HUES48 (cell line): ENCODE data around the gene ZNF280D.

Experiments used
- H3K27ac ChIP-seq: one replicate; pipeline ENCODE4 v1.7.0; 2013; ENCODE audit warnings: low read depth, low read length, inconsistent platforms
- H3K27me3 ChIP-seq: 2 replicates; pipeline ENCODE4 v1.6.1; 2013; ENCODE audit warnings: mild to moderate bottlenecking, low read length; ENCODE audit not compliant: control insufficient read depth, insufficient read depth
- H3K36me3 ChIP-seq: 2 replicates; pipeline ENCODE4 v1.6.1; 2013; ENCODE audit warnings: low read length; ENCODE audit not compliant: control insufficient read depth, insufficient read depth
- H3K4me1 ChIP-seq: 2 replicates; pipeline ENCODE4 v1.6.1; 2013; ENCODE audit warnings: mild to moderate bottlenecking, low read length; ENCODE audit not compliant: control insufficient read depth, insufficient read depth
- H3K4me3 ChIP-seq: 2 replicates; pipeline ENCODE4 v1.5.1; 2013; ENCODE audit warnings: mild to moderate bottlenecking, low read depth, low read length
- H3K9ac ChIP-seq: 2 replicates; pipeline ENCODE4 v1.6.1; 2013; ENCODE audit warnings: mild to moderate bottlenecking, low read depth, low read length, moderate library complexity
- H3K9me3 ChIP-seq: 2 replicates; pipeline ENCODE4 v1.6.1; 2013; ENCODE audit warnings: low read length; ENCODE audit not compliant: control insufficient read depth, insufficient read depth

ZNF280D gene

DNA sequence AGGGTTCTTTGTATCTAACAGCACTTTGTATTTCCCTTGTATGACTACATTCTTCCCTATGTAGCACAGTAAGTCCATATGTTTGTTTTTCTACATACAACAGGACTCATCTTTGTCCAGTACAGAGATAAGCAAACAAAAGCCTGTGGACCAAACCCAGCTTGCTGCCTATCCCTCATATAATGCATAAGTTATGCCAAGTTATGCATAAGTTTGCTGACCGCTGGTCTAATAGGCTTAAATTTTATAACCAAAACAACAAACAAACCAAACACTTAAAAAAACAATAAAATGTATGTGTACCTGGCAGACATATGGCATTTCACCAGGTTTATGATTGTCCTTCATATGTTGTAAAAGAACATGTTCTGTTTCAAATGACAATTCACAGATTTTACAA lies 56.0 kb downstream of the ZNF280D start:
- Histone ChIP-seq H3K27ac (no peak overlapping the region), H3K36me3 (no peaks in the 10 kb centered on the region), H3K9ac (no peak overlapping the region), H3K4me3 (no peak overlapping the region), H3K9me3 (no peaks in the 10 kb centered on the region), H3K4me1 (peaks cover 5% of the 10 kb centered on the region; the same call in 1 of the 2 replicates), H3K27me3 (no peaks in the 10 kb centered on the region)

DNA sequence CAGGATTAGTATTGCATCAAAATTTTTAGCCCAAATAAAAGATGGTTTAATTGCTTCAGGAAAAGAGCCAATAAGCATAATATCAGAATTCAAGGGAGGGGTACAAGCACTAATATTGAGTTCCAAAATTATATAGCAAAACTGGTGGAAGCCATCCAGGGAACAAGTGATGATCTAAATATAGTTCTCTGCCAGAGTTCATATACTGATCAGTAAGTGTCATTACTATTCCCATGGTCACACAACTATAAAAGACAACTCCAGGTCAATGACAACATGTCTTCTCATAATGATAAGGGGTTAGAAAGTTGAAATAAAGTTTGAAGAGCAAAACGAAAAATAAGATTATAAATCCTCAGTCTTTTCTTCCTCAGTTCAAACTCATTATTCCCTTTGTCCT lies 57.4 kb downstream of the ZNF280D start:
- Histone ChIP-seq H3K27me3 (no peaks in the 10 kb centered on the region), H3K4me1 (no peaks in the 10 kb centered on the region), H3K27ac (no peak overlapping the region), H3K36me3 (no peaks in the 10 kb centered on the region), H3K9ac (no peak overlapping the region), H3K9me3 (no peaks in the 10 kb centered on the region), H3K4me3 (no peak overlapping the region)

DNA sequence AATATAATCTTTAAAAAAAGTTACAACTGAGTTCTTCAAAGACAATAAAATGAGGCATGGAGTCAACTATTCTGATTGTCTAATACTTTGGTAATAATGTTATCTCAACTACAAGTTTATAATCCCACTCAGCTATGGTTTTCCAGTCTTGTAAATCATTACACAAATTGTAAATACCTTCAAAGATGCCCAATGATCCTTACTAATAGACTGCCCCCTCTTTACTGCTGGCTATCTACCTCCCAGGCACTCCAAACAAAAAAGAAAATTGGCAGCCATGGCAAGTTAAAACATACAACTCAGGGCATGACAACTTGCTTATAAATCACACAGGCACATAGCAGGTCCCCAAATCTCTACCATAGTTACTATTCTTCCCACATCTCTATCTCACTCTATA lies 58.5 kb downstream of the ZNF280D start:
- Histone ChIP-seq H3K9me3 (no peaks in the 10 kb centered on the region), H3K4me3 (no peak overlapping the region), H3K27me3 (no peaks in the 10 kb centered on the region), H3K4me1 (no peaks in the 10 kb centered on the region), H3K9ac (no peak overlapping the region), H3K27ac (no peak overlapping the region), H3K36me3 (no peaks in the 10 kb centered on the region)

DNA sequence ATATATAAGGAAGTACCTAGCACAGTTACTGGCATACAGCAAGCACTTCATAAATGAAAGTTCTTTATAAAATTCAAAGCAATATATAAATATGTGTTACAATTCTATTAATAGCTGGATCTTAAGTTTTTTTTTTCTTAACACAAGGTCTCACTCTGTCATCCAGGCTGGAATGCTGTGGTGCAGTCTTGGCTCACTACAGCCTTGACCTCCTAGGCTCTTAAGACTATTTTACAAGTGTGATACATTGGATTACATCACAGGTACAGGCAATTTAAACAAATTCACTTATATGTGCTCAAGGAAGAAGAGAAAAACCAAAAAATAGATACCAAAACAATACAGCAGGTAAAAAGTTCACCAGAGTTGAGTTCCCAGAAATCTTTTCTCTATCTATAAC lies 60.6 kb downstream of the ZNF280D start:
- H3K36me3 ChIP-seq, result no peaks in the 10 kb centered on the region

DNA sequence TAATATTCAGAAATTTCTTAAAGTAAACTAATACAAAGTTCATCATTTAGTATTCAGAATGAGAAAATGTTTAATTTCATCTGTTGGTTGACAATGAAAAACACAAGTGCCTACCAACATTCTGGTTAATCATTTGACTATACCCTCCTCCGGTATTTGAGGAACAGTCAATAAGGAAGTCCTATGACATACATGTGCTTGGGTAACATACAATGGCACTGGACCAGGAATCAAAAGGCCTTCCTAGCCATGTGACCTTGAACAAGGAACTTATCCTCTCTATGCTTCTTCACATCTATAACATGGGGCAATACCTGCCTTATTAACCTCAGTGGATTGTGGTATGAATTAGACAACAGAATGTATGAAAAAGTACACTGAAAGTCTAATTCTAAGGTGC lies 65.8 kb downstream of the ZNF280D start:
- no peaks in the 10 kb centered on the region for H3K9me3 ChIP-seq
- no peak overlapping the region for H3K4me3 ChIP-seq
- no peaks in the 10 kb centered on the region for H3K4me1 ChIP-seq
- no peaks in the 10 kb centered on the region; the same call in 1 of the 2 replicates for H3K36me3 ChIP-seq
- H3K27ac ChIP-seq, result no peak overlapping the region
- H3K9ac ChIP-seq, result no peak overlapping the region
- H3K27me3 ChIP-seq, result no peaks in the 10 kb centered on the region

More for the DNA sequence above, 60.6 kb downstream of the ZNF280D start:
- Histone ChIP-seq H3K9ac (no peak overlapping the region), H3K9me3 (no peaks in the 10 kb centered on the region), H3K4me1 (no peaks in the 10 kb centered on the region), H3K4me3 (no peak overlapping the region), H3K27ac (no peak overlapping the region), H3K27me3 (no peaks in the 10 kb centered on the region)

DNA sequence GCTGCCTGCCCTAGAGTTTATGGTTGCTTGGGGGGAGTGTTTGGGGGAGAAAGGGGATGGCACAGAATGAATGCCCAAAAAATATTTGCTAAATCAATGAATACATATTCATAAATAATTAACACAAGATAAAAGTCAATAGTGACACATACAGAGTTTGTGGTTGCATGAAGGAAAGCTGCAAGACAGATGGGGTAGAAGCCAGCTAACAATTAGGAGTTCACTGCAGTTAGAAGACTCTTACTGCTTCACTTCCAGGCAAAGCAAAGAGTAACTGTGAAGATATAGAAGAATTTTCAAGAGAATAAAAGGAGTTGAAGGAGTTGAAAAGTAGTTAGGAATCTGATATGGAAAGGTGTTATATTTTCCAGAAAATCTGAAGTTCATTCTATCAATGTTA lies 72.4 kb downstream of the ZNF280D start:
- no peak overlapping the region for H3K27ac ChIP-seq
- H3K4me3 ChIP-seq, result no peak overlapping the region
- no peaks in the 10 kb centered on the region for H3K27me3 ChIP-seq
- H3K9ac ChIP-seq, result no peak overlapping the region
- no peaks in the 10 kb centered on the region for H3K4me1 ChIP-seq
- no peaks in the 10 kb centered on the region for H3K36me3 ChIP-seq
- no peaks in the 10 kb centered on the region for H3K9me3 ChIP-seq

DNA sequence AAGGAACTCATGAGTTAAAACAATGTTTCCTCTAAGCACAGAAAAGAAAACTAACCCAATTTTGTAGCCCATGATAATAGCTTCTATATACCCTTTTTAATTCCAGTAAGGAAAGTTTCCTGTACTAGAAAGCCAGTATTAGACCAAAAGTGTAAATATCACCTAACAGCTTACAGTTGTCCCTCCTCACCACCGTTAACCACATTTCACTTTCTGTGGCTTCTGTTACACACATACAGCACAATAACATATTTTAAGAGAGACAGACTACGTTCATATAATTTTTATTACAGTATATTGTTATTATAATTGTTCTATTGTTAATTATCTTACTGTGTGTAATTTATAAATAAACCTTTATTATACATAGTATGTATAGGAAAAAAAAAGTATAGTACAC lies 74.1 kb downstream of the ZNF280D start:
- Histone ChIP-seq H3K4me1 (no peaks in the 10 kb centered on the region), H3K9me3 (no peaks in the 10 kb centered on the region), H3K4me3 (no peak overlapping the region), H3K9ac (no peak overlapping the region), H3K27me3 (no peaks in the 10 kb centered on the region), H3K36me3 (no peaks in the 10 kb centered on the region), H3K27ac (no peak overlapping the region)

DNA sequence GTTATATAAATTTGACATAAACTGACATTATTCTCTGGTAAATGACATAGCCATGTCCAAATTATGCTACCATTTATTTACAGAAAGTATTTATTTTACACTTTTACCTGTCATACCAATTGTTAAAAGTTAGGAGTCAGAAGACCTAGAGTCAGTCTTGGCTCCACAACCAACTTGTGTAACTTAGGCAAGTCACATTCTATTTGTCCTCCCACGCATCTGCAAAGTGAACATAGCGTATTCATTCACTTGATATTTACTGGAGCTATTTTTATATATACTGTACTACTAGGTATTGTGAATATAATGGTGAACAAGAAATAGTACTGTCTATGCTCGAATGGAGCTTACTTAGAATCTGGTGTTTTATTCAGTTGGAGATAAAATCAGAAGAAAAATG lies 78.7 kb downstream of the ZNF280D start:
- Histone ChIP-seq H3K4me1 (no peaks in the 10 kb centered on the region), H3K9me3 (no peaks in the 10 kb centered on the region), H3K27ac (no peak overlapping the region), H3K27me3 (no peaks in the 10 kb centered on the region), H3K4me3 (no peak overlapping the region), H3K36me3 (no peaks in the 10 kb centered on the region), H3K9ac (no peak overlapping the region)

DNA sequence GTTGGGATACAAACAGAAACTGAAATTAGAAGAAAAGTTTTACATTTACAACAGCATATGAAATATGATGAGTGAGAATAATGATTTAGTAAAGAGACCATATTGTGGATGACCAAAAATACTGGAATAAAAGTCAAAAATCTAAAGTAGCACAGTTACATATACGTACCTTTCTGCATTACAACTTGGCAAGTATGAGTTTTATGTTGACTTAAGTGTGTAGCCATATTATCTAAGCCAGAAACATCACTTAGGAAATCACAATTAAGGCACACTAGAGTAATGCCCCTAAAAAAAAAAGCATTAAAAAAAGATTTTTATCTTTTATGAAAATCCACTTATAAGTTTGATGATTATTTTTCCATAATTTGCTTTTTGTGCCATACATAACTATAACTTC lies 79.1 kb downstream of the ZNF280D start:
- no peaks in the 10 kb centered on the region for H3K9me3 ChIP-seq
- H3K27me3 ChIP-seq, result no peaks in the 10 kb centered on the region
- H3K4me1 ChIP-seq, result no peaks in the 10 kb centered on the region
- H3K9ac ChIP-seq, result no peak overlapping the region
- no peak overlapping the region for H3K4me3 ChIP-seq
- no peak overlapping the region for H3K27ac ChIP-seq
- no peaks in the 10 kb centered on the region for H3K36me3 ChIP-seq

DNA sequence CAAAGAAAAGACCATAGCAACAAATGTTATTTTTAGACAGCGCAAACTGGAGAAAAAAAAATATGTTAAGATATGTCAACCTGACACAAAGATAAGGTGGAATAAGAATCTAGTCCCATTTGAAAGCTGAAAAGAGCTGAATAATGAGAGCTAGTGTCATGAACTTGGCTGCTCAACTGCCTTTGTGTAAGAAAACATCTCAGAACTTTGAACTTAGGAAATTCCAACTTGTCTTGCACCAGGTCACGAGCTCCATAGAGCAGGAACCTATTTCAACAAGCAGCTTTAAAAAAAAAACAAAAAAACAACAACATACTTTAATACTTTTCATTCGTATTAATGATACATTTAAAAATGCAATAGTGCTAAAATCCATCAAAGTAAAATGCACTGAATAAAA lies 79.5 kb downstream of the ZNF280D start:
- H3K27me3 ChIP-seq, result no peaks in the 10 kb centered on the region
- no peak overlapping the region for H3K4me3 ChIP-seq
- no peak overlapping the region for H3K9ac ChIP-seq
- H3K4me1 ChIP-seq, result no peaks in the 10 kb centered on the region
- H3K36me3 ChIP-seq, result no peaks in the 10 kb centered on the region
- H3K9me3 ChIP-seq, result no peaks in the 10 kb centered on the region
- H3K27ac ChIP-seq, result no peak overlapping the region

DNA sequence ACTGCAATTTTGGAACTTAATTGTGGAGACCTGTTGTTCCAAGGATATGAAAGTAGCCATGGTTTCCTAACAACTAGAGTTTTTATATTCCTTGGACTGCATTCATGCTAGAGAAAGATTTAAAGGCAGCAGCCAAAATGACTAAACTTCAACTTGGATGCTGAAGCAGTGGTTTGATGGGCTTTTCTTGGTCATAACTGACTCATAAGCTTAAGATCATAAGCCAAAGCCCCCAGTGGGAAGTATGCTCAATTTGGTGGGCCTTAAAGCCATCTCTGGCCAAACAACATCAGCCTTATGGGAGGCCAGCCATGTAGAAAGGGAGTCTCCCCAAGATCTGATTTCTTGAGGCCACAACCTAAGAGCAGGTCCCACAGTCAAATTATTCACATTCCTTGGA lies 80.2 kb downstream of the ZNF280D start:
- Histone ChIP-seq H3K9me3 (no peaks in the 10 kb centered on the region), H3K36me3 (no peaks in the 10 kb centered on the region), H3K4me3 (no peak overlapping the region), H3K27me3 (no peaks in the 10 kb centered on the region), H3K4me1 (no peaks in the 10 kb centered on the region), H3K9ac (no peak overlapping the region), H3K27ac (no peak overlapping the region)

DNA sequence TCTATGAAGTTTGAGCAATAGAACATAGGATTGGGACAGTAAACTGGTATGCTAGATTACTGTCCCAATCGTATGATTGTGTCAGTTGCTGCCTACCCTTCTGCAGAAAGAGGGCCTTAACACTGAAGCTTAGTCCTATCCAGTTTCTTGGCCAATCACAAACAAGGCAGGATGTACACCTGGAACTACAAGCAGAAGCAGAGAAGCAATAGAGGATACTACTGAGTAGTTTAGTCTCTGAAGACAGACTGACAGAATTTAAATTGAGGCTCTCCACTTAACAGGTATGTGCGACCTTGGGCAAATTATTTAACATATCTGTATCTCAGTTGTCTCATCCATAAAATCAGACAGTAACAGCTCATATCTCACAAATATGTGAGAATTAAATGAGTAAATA lies 85.0 kb downstream of the ZNF280D start:
- Histone ChIP-seq H3K9me3 (no peaks in the 10 kb centered on the region), H3K4me1 (no peaks in the 10 kb centered on the region), H3K4me3 (no peak overlapping the region), H3K9ac (no peak overlapping the region), H3K36me3 (no peaks in the 10 kb centered on the region), H3K27ac (no peak overlapping the region), H3K27me3 (no peaks in the 10 kb centered on the region)
